Neuronal stem cell (in vitro differentiated cells): Measurements from ENCODE around the gene CHST12.
"Not testable (repeated sequence)": the region's sequence is repeated elsewhere in the genome, so short reads cannot be mapped to it uniquely, and the experiment has no call there.

Experiments used
- DNase-seq: peaks from one replicate; pipeline ENCODE4 v3.0.0-alpha.2; 2013; ENCODE audit warnings: low spot score
- H2AFZ ChIP-seq: one replicate; pipeline ENCODE4 v1.6.1; 2013; ENCODE audit warnings: mild to moderate bottlenecking, low read length, inconsistent platforms
- H2AK5ac ChIP-seq: 2 replicates; pipeline ENCODE4 v1.6.1; 2013; ENCODE audit warnings: low read depth, mild to moderate bottlenecking, inconsistent platforms, low read length, moderate library complexity, mixed read lengths
- H2BK120ac ChIP-seq: 2 replicates; pipeline ENCODE4 v1.6.1; 2013; ENCODE audit warnings: low read depth, mild to moderate bottlenecking, inconsistent platforms, low read length, moderate library complexity, mixed read lengths
- H2BK12ac ChIP-seq: one replicate; pipeline ENCODE4 v1.6.1; 2013; ENCODE audit warnings: low read length, inconsistent platforms
- H2BK15ac ChIP-seq: 2 replicates; pipeline ENCODE4 v1.6.1; 2013; ENCODE audit warnings: mild to moderate bottlenecking, low read length, inconsistent platforms, mixed read lengths
- H2BK5ac ChIP-seq: one replicate; pipeline ENCODE4 v1.6.1; 2013; ENCODE audit warnings: inconsistent platforms, mild to moderate bottlenecking, low read length, moderate library complexity
- H3K14ac ChIP-seq: one replicate; pipeline ENCODE4 v1.6.1; 2013; ENCODE audit warnings: low read length, inconsistent platforms
- H3K18ac ChIP-seq: 2 replicates; pipeline ENCODE4 v1.6.1; 2013; ENCODE audit warnings: low read length, inconsistent platforms
- H3K23ac ChIP-seq: 2 replicates; pipeline ENCODE4 v1.6.1; 2013; ENCODE audit warnings: low read depth, mild to moderate bottlenecking, mixed read lengths, low read length, inconsistent platforms; ENCODE audit not compliant: poor library complexity
- H3K27ac ChIP-seq: replicated peaks from 3 replicates; pipeline ENCODE4 v1.5.1; 2013; ENCODE audit warnings: low read length, inconsistent platforms
- H3K27me3 ChIP-seq, 3 experiments: 2 replicates each; pipeline ENCODE4 v1.6.1; 2013; ENCODE audit warnings: low read length in 3 of 3, mild to moderate bottlenecking in 2 of 3, inconsistent platforms in 1 of 3, low read depth in 1 of 3, mixed read lengths in 1 of 3, moderate library complexity in 1 of 3; ENCODE audit not compliant: control insufficient read depth in 3 of 3, insufficient read depth in 3 of 3
- H3K36me3 ChIP-seq, 2 donors: replicated peaks in 1 of 2; 2 replicates each; pipeline ENCODE4 v1.6.1; 2013; ENCODE audit warnings: low read length in 2 of 2; ENCODE audit not compliant: control insufficient read depth in 2 of 2, insufficient read depth in 2 of 2
- H3K4ac ChIP-seq: 2 replicates; pipeline ENCODE4 v1.6.1; 2013; ENCODE audit warnings: inconsistent platforms, mild to moderate bottlenecking, low read length, moderate library complexity
- H3K4me1 ChIP-seq, 2 donors: 1 replicate in 1 of 2; 2 replicates in 1 of 2; pipeline ENCODE4 v1.6.1; 2013; ENCODE audit warnings: low read length in 2 of 2, low read depth in 1 of 2; ENCODE audit not compliant: control insufficient read depth in 2 of 2, insufficient read depth in 1 of 2
- H3K4me2 ChIP-seq: one replicate; pipeline ENCODE4 v1.6.1; 2013; ENCODE audit warnings: mild to moderate bottlenecking, low read length, inconsistent platforms; ENCODE audit not compliant: insufficient read depth, poor library complexity, severe bottlenecking
- H3K4me3 ChIP-seq, 2 donors: 2 replicates each; pipeline ENCODE4 v1.5.1; 2013; ENCODE audit warnings: low read length in 2 of 2, mild to moderate bottlenecking in 2 of 2, inconsistent platforms in 1 of 2, moderate library complexity in 1 of 2
- H3K79me1 ChIP-seq: one replicate; pipeline ENCODE4 v1.6.1; 2013; ENCODE audit warnings: low read depth, mild to moderate bottlenecking, inconsistent platforms, low read length, moderate library complexity
- H3K9ac ChIP-seq: one replicate; pipeline ENCODE4 v1.6.1; 2013; ENCODE audit warnings: mild to moderate bottlenecking, low read depth, low read length, inconsistent platforms; ENCODE audit not compliant: poor library complexity
- H3K9me3 ChIP-seq, 2 donors: replicated peaks in 1 of 2; 2 replicates each; pipeline versions ENCODE3 to v1.6.1; 2013; ENCODE audit warnings: low read length in 2 of 2, mild to moderate bottlenecking in 2 of 2, inconsistent platforms in 1 of 2, low read depth in 1 of 2, mixed read lengths in 1 of 2, moderate library complexity in 1 of 2; ENCODE audit not compliant: control insufficient read depth in 2 of 2, insufficient read depth in 1 of 2
- H4K8ac ChIP-seq: one replicate; pipeline ENCODE4 v1.6.1; 2013; ENCODE audit warnings: low read depth, mild to moderate bottlenecking, inconsistent platforms, low read length, moderate library complexity
- H4K91ac ChIP-seq: one replicate; pipeline ENCODE4 v1.6.1; 2013; ENCODE audit warnings: low read length, low read depth, mild to moderate bottlenecking, inconsistent platforms; ENCODE audit not compliant: poor library complexity
- WGBS, 2 donors: extraction: QIAGEN DNeasy Blood & Tissue Kit; methylation state at CpG; one replicate each; pipeline ENCODE4 v1.1.7; 2013; ENCODE audit warnings: missing lambda C conversion rate in 2 of 2, mixed read lengths in 1 of 2; ENCODE audit not compliant: insufficient read length in 2 of 2, insufficient replicate concordance in 1 of 2; ENCODE audit errors: extremely low coverage in 2 of 2; 5-methylcytosine and 5-hydroxymethylcytosine counted together

The CHST12 gene

DNA sequence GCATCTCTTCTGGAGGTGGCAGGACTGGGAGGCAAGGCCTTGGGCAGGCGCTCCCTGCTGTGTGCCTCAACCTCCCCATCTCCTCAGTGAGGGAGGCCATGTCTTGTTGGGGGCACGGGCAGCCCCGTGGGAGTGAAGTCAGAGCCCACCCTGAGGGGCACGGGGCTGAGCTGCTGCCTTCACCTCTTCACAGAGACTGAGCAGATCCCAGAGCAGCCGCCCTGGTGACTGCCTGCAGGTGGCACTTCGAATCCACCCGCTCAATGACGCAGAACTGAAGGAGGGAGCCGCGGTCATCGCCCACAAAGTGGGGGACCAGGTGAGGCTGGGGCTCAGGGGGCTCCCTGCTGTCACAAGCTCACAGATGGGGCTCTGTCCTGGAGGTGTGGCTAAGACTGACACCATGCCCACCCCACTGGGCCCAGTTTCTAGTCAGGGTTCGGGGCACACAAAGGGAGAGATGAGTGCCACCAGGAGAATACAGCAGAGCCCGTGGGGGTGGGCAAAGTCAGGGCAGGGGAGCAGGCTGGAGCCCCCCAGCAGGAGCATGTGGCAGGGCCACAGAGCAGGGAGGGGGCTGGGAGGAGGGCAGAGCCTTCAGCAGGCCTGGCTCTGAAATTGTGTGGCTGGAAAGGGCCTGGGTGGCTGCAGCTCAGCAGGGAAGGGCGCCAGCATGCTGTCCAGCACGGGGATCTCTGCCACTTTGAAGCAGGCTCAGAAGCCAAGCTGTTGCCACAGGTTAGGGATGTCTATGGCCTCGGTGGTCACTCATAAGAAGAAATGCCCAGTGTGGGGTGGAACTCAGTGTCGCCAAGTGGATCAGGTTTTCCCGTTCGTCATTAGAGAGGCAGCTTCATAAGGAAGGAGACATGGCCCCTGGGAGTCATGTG, 18.8 kb upstream of the CHST12 start:
- no peak overlapping the region for H4K8ac ChIP-seq
- no peak overlapping the region for H3K23ac ChIP-seq
- H3K36me3 ChIP-seq = peaks cover 18 to 34% of the 10 kb centered on the region in 2 donors
- no peak overlapping the region for H2BK15ac ChIP-seq
- no CpG with 5 or more reads among the region's 19 CpGs for WGBS, 2 donors
- no peak overlapping the region for H3K14ac ChIP-seq
- H3K4ac ChIP-seq = no peak overlapping the region
- H3K9ac ChIP-seq = no peak overlapping the region
- H2BK120ac ChIP-seq = no peak overlapping the region
- H3K4me2 ChIP-seq = no peak overlapping the region
- no peak overlapping the region for H2AFZ ChIP-seq
- H4K91ac ChIP-seq = no peak overlapping the region
- H2BK5ac ChIP-seq = peak overlapping the region; percentile 22
- no peaks in the 10 kb centered on the region for H3K27me3 ChIP-seq
- peaks cover 4% of the 10 kb centered on the region for H3K79me1 ChIP-seq
- H2BK12ac ChIP-seq = no peak overlapping the region
- H3K4me1 ChIP-seq = peaks cover 0 to 6% of the 10 kb centered on the region in 2 donors
- no peak overlapping the region for H3K27ac ChIP-seq
- peaks cover 0 to 2% of the 10 kb centered on the region in 2 donors for H3K9me3 ChIP-seq
- H2AK5ac ChIP-seq = peak overlapping the region; percentile 32
- no peak overlapping the region for H3K4me3 ChIP-seq
- DNase-seq = no peak
- H3K18ac ChIP-seq = peak overlapping the region; percentile 85

DNA sequence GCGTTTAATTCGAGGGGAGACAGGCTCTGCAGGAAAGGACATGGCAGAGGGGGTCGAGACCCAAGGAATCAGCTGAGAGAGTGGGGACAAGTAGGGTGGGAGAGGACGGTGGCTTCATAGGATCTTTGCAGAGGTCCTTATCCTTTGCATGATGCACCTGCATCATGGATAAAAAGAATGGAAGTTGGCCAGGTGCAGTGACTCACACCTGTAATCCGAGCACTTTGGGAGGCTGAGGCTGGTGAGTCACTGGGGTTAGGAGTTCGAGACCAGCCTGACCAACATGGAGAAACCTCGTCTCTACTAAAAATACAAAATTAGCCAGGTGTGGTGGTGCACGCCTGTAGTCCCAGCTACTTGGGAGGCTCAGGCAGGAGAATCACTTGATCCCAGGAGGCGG, 17.3 kb upstream of the CHST12 start:
- not testable (repeated sequence) for H3K9ac ChIP-seq, H3K79me1 ChIP-seq, H3K18ac ChIP-seq, H2BK120ac ChIP-seq, H3K4me3 ChIP-seq, H3K27me3 ChIP-seq, H2BK12ac ChIP-seq, DNase-seq, H3K14ac ChIP-seq, H2BK15ac ChIP-seq, H2AFZ ChIP-seq, H3K4me2 ChIP-seq, H3K4ac ChIP-seq, H3K23ac ChIP-seq, H3K9me3 ChIP-seq, H4K8ac ChIP-seq, H4K91ac ChIP-seq, H2BK5ac ChIP-seq, H2AK5ac ChIP-seq, H3K27ac ChIP-seq
- peaks cover 7 to 18% of the 10 kb centered on the region in 2 donors for H3K36me3 ChIP-seq
- no CpG with 5 or more reads among the region's 9 CpGs for WGBS, 2 donors
- peaks cover 7 to 12% of the 10 kb centered on the region in 2 donors for H3K4me1 ChIP-seq

DNA sequence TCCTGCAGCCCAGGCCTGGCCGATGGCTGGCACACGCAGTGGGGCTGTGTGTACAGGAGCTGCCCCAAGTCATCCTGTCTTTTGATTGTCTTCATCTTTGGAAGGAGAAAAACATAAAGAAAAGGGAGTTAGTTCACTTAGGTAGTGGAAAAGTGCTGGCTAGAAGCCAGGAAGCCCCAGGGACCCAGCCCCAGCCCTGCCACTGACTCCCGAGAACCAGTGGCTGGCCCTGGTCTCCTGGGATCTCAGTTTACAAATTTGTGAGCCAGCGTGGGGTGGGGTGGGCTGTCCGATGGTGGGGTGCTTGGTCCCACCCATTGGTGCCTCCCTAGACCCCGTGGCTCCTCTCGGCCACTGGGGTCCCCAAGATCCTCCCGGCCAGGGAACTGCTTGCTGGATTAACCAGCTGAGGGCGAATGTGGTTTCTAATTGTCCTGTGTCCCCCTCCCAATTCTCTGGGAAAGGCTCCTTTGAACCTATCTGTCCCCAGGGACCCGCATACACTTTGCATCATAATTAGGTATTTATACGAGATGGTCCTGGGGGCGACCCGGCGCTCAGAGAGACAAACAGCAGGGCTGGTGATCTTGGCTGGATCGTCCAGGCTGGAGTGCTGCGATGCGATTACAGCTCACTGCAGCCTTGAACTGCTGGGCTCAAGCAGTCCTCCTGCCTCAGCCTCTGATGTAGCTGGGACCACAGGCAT, 16.3 kb upstream of the CHST12 start:
- no peak overlapping the region for H3K4ac ChIP-seq
- H3K9me3 ChIP-seq = peaks cover 0 to 2% of the 10 kb centered on the region in 2 donors
- H3K27ac ChIP-seq = no peak overlapping the region
- H2BK120ac ChIP-seq = no peak overlapping the region
- H3K4me1 ChIP-seq = peaks cover 7 to 12% of the 10 kb centered on the region in 2 donors
- H2AK5ac ChIP-seq = no peak overlapping the region
- H2BK15ac ChIP-seq = peak overlapping the region; percentile 15
- H4K91ac ChIP-seq = no peak overlapping the region
- no peaks in the 10 kb centered on the region for H3K27me3 ChIP-seq
- H3K14ac ChIP-seq = no peak overlapping the region
- peaks cover 2% of the 10 kb centered on the region for H3K79me1 ChIP-seq
- H3K23ac ChIP-seq = no peak overlapping the region
- H3K4me3 ChIP-seq = no peak overlapping the region
- no CpG with 5 or more reads among the region's 17 CpGs for WGBS, 2 donors
- peak overlapping the region; percentile 35 for H3K18ac ChIP-seq
- H2BK12ac ChIP-seq = no peak overlapping the region
- H3K4me2 ChIP-seq = no peak overlapping the region
- H2AFZ ChIP-seq = peak overlapping the region; percentile 10
- H3K9ac ChIP-seq = no peak overlapping the region
- no peak for DNase-seq
- H3K36me3 ChIP-seq = peaks cover 5 to 8% of the 10 kb centered on the region in 2 donors
- no peak overlapping the region for H4K8ac ChIP-seq
- no peak overlapping the region for H2BK5ac ChIP-seq
